Cardiac fibroblast (primary cell): ENCODE data around the gene EPHA8.

Experiments used
- DNase-seq, 2 donors: peaks; one replicate each; pipeline versions ENCODE4 v3.0.0 to v3.0.0-alpha.2; 2010; ENCODE audit warnings: low read depth in 2 of 2
- H3K4me3 ChIP-seq, 2 donors: replicated peaks in 1 of 2; 1 replicate in 1 of 2; 2 replicates in 1 of 2; pipeline ENCODE4 v1.5.1; 2011; ENCODE audit warnings: low read depth in 2 of 2, low read length in 2 of 2, mild to moderate bottlenecking in 2 of 2, moderate library complexity in 1 of 2
- TF ChIP-seq, protein P1 (sequence below): IDR thresholded peaks from one replicate; pipeline ENCODE4 v1.5.1; 2011; ENCODE audit warnings: low read depth, mild to moderate bottlenecking, low read length, inconsistent platforms

Gene EPHA8

DNA sequence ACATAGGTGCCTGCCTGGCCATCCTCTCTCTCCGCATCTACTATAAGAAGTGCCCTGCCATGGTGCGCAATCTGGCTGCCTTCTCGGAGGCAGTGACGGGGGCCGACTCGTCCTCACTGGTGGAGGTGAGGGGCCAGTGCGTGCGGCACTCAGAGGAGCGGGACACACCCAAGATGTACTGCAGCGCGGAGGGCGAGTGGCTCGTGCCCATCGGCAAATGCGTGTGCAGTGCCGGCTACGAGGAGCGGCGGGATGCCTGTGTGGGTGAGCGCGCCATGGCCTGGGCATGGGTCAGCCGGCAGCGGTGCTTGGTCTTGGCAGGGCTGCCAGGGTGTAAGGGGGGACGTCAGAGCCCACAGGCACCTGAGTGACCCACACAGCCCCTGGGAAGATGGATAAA lies 13.3 kb downstream of the EPHA8 start:
- no peak overlapping the region for H3K4me3 ChIP-seq
- TF ChIP-seq, protein P1, sequence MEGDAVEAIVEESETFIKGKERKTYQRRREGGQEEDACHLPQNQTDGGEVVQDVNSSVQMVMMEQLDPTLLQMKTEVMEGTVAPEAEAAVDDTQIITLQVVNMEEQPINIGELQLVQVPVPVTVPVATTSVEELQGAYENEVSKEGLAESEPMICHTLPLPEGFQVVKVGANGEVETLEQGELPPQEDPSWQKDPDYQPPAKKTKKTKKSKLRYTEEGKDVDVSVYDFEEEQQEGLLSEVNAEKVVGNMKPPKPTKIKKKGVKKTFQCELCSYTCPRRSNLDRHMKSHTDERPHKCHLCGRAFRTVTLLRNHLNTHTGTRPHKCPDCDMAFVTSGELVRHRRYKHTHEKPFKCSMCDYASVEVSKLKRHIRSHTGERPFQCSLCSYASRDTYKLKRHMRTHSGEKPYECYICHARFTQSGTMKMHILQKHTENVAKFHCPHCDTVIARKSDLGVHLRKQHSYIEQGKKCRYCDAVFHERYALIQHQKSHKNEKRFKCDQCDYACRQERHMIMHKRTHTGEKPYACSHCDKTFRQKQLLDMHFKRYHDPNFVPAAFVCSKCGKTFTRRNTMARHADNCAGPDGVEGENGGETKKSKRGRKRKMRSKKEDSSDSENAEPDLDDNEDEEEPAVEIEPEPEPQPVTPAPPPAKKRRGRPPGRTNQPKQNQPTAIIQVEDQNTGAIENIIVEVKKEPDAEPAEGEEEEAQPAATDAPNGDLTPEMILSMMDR: no peak

DNA sequence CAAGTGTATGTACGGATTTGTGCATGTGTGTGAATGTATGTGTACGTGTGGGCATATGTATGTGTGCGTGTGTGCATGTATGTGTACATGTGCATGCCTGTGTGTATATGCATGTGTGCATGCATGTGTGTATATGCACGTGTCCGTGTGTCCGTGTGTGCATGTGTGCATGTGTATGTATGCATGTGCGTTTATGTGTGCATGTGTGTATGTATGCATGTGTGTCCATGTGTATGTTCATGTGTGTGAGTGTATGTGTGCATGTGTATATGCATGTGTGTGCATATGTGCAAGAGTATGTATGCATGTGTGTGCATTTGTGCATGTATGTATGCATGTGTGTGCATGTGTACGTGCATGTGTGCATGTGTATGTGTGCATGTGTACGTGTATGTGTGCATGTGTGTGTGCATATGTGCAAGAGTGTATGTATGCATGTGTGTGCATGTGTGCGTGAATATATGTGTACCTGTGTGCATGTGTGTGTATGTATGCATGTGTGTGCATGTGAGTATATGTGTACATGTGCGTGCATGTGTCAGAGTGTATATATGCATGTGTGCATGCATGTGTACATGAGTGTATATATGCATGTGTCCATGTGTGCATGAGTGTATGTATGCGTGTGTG lies 15.6 kb downstream of the EPHA8 start:
- no peak overlapping the region for H3K4me3 ChIP-seq
- no peak for DNase-seq
- TF ChIP-seq, protein P1: no peak

More for the DNA sequence above, 13.3 kb downstream of the EPHA8 start:
- no peak for DNase-seq

DNA sequence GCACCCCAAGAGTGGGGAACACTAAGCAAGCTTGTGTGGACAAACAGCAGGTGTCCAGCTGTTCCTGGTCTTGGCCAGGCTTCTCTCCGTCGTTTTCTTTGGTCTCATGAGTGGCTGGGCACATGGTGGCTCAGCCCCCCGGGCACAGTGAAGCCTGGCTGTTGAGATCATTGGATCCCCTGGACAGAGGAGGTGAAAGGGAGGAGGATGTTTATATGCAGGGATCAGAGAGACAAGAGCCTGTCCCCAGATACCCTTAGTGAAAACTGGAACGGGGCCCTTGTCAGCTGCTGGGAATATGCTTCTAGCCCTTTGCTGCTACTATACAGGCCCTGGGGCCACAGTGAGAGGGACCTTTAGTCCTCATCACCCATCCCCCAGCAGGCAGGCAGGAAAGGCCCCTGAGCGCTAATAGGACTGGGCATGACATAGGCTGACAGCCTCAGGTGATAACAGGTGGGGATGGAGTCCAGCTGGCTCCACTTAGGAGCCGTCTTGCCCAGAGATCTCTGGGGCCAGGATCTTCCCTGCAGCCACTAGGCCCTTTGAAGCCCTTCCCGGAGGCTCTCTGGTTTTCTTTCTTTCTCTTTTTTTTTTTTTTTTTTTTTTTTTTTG lies 16.4 kb downstream of the EPHA8 start:
- no peak for DNase-seq
- TF ChIP-seq, protein P1: no peak
- H3K4me3 ChIP-seq: no peak overlapping the region

DNA sequence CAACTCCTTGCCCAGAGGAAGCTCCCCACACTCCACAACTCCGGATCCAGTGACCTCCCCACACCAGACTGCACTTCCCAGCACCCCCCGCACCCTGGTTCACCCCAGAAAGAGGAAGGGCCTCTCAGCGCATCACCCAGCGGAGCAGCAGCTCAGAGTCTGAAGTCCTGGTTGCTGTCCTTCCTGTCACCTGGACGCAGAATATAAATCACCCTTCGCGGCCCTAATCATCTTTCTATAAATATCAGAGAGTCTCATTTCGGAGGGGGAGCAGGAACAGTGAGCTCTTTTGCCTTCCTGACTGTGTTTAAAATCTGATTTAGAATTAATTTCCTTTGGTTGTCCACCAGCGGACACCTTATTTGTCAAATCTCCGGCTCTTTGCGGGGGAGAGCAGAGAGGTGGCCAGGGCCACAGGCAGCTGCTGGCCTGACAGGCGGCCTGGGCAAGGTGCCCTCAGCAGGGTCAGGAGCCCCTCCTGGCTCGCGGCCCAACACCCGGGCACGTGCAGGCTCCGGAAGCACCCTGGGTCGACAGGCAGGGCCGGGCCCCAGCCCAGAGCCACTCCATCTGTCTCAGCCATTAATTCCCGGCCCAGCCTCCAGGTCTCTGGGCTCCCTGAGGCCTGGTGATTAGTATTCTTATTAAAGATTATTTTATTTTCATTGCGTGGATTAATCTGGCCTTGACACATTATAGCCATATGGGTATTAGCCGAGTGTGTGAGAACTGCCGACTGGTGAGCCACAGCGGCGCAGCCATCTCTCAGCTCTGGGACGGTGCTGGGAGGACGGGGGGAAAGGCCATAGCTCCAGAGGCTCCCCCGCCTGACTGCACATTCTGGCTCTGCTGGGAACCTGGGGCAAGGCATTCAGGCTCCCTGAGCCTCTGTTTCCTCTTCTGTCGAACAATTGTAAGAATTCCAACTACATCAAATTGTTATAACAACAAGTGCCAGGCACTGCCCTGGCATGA lies 19.7 kb downstream of the EPHA8 start:
- DNase-seq: no peak
- TF ChIP-seq, protein P1: no peak
- H3K4me3 ChIP-seq: no peak overlapping the region

DNA sequence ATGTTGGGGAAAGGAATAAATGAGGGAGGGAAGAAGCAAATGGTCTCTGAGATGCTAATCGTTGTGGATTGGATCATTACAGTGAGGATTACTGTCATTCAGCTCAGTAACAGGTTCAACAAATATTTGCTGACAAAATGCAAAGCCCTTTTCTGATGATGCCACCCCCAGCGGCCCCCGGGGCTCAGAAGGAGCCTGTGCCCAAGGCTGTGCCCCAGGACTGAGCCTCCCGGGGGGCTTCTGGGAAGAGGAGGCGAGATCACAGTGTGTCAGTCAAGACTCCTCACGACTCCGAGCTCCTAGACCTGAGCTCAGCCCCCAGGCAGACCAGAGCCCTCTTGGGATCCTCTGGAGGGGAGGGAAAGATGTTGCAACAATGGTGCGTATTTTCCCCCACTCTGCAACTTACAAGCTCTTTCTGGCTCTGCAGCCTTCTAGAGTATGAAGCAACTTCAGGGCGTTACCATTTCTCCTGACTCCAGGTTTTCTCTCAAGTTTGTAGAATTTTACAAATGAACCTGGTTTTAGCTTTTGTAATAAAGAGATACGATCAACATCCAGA lies 20.8 kb downstream of the EPHA8 start:
- peak; percentile 8 to 34 for DNase-seq
- TF ChIP-seq, protein P1: no peak
- H3K4me3 ChIP-seq: no peak overlapping the region

DNA sequence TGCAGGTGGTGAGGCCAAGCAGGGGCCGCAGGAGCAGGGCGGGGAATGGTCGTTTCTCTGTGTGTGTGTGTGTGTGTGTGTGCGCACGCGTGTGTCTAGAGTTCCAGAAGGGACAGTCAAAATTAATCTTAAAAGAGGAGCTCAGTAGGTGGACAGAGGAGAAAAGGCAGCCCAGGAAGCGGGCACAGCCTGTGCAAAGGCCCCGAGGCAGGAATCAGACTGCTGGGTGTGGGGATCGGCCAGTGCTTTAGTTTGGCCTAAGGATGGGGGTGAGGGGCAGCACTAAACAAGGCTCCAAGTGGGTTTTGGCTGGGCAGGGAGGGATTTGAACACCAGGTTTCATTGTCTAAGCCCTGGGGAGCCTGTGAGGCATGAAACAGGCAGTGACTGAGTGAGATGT lies 21.7 kb downstream of the EPHA8 start:
- DNase-seq: no peak
- TF ChIP-seq, protein P1: no peak
- no peak overlapping the region for H3K4me3 ChIP-seq
